Posterior cingulate gyrus (tissue), 11 donors: Measurements from ENCODE around the gene ESYT3.
A peak's percentile ranks its signal among the peaks of the same experiment; 100 is the strongest.

Source experiments
- DNase-seq, 10 donors: peaks; one replicate each; pipeline versions ENCODE4 v3.0.0 to v3.0.0-alpha.2; 2020 to 2021; ENCODE audit warnings: mixed read lengths in 3 of 10
- intact Hi-C: fragments of 100-400 bp; cut with DNase I; formaldehyde crosslinking; loops from one replicate; pipeline ENCODE4 v1.15.1; 2023

Gene ESYT3

GRCh38 chr3:138434276-138434874, at the start of gene ESYT3:
ESYT3 (plus strand) TSS chr3:138434616; CDS start chr3:138434799, 183 bp downstream.
- peak in 9 of 10 donors; percentile 38 to 96 (median 78) for DNase-seq
- intact Hi-C loops, result no loop called here

GRCh38 chr3:138384976-138385375, 49.4 kb upstream of the ESYT3 start:
- intact Hi-C loops, result loop anchor here (5.0 kb wide), 1 partner anchor 38 kb away; the partner anchor contains the start of gene MRAS
- no peak for DNase-seq

- intact Hi-C loops, result no loop called here
- no peak for DNase-seq
Observed at GRCh38 chr3:138389144-138389601, 45.2 kb upstream of the ESYT3 start.

GRCh38 chr3:138389841-138390581, 44.4 kb upstream of the ESYT3 start:
- intact Hi-C loops, result no loop called here
- DNase-seq, result peak in 1 of 10 donors; percentile 89

GRCh38 chr3:138390582-138390932, 43.9 kb upstream of the ESYT3 start:
- DNase-seq, result no peak
- intact Hi-C loops, result no loop called here

- intact Hi-C loops, result no loop called here
- DNase-seq, result no peak
Observed at GRCh38 chr3:138394156-138394555, 40.3 kb upstream of the ESYT3 start.

- intact Hi-C loops, result loop anchor here (5.0 kb wide), 1 partner anchor 62 kb away; no protein-coding TSS in a partner anchor
- DNase-seq, result no peak
Observed at GRCh38 chr3:138394686-138395085, 39.7 kb upstream of the ESYT3 start.

- DNase-seq, result no peak
Observed at GRCh38 chr3:138395865-138396751, 38.3 kb upstream of the ESYT3 start.

GRCh38 chr3:138396752-138397410, 37.5 kb upstream of the ESYT3 start:
- intact Hi-C loops, result loop anchor here (5.0 kb wide), 1 partner anchor 65 kb away; no protein-coding TSS in a partner anchor
- DNase-seq, result no peak

More at GRCh38 chr3:138395865-138396751, 38.3 kb upstream of the ESYT3 start:
- intact Hi-C loops, result loop anchor here (5.0 kb wide), 1 partner anchor 64 kb away; no protein-coding TSS in a partner anchor

- peak in 4 of 10 donors; percentile 33 to 49 (median 38) for DNase-seq
- intact Hi-C loops, result loop anchor here (5.0 kb wide), 1 partner anchor 66 kb away; no protein-coding TSS in a partner anchor
Observed at GRCh38 chr3:138397983-138398382, 36.4 kb upstream of the ESYT3 start.

GRCh38 chr3:138398791-138399575, 35.4 kb upstream of the ESYT3 start:
- DNase-seq, result no peak
- intact Hi-C loops, result loop anchor here (5.0 kb wide), 1 partner anchor 67 kb away; no protein-coding TSS in a partner anchor

- intact Hi-C loops, result loop anchor here (5.0 kb wide), 1 partner anchor 67 kb away; no protein-coding TSS in a partner anchor
- DNase-seq, result no peak
Observed at GRCh38 chr3:138399766-138400165, 34.6 kb upstream of the ESYT3 start.

GRCh38 chr3:138400651-138401070, 33.8 kb upstream of the ESYT3 start:
- intact Hi-C loops, result no loop called here
- peak in 7 of 10 donors; percentile 24 to 89 (median 57) for DNase-seq

GRCh38 chr3:138401834-138402233, 32.6 kb upstream of the ESYT3 start:
- no peak for DNase-seq
- intact Hi-C loops, result no loop called here

- DNase-seq, result no peak
- intact Hi-C loops, result no loop called here
Observed at GRCh38 chr3:138404121-138404520, 30.3 kb upstream of the ESYT3 start.

- DNase-seq, result no peak
- intact Hi-C loops, result no loop called here
Observed at GRCh38 chr3:138405001-138405400, 29.4 kb upstream of the ESYT3 start.

GRCh38 chr3:138405486-138405885, 28.9 kb upstream of the ESYT3 start:
- intact Hi-C loops, result no loop called here
- no peak for DNase-seq

GRCh38 chr3:138406606-138407005, 27.8 kb upstream of the ESYT3 start:
- intact Hi-C loops, result no loop called here

GRCh38 chr3:138407236-138407907, 27.0 kb upstream of the ESYT3 start:
- intact Hi-C loops, result no loop called here
- DNase-seq, result no peak

More at GRCh38 chr3:138406606-138407005, 27.8 kb upstream of the ESYT3 start:
- no peak for DNase-seq
